Measurements from ENCODE around the gene NDUFS8. TPM values are rescaled to one million over a fixed set of nuclear protein-coding genes. Genes with fewer than 3 reads are reported as not detected.

Gene NDUFS8
- total and polyA plus RNA-seq, 4 donors: 61.2 to 148 (median 106) TPM

- WGBS: 93% methylated on average over 12 of the region's 12 CpGs
- no peak overlapping the region for H3K27ac ChIP-seq (ENCODE audit: low read depth in 1 of 2, low read length in 2 of 2)
Observed at GRCh38 chr11:68019486-68019885, 11.0 kb upstream of the NDUFS8 start.

GRCh38 chr11:68020575-68020974, 9.9 kb upstream of the NDUFS8 start:
- H3K4me1 ChIP-seq (ENCODE audit: control insufficient read depth in 4 of 4, insufficient read depth in 4 of 4, low read length in 3 of 4): peaks cover 0 to 12% (median 8%) of the 10 kb centered on the region in 4 donors
- H3K27ac ChIP-seq (ENCODE audit: low read depth in 1 of 2, low read length in 2 of 2): no peak overlapping the region
- no peak overlapping the region for H3K4me3 ChIP-seq (ENCODE audit: low read depth in 1 of 3, low read length in 3 of 3)
- H3K36me3 ChIP-seq (ENCODE audit: control insufficient read depth in 4 of 4, insufficient read depth in 3 of 4, low read depth in 1 of 4, low read length in 3 of 4): no peaks in the 10 kb centered on the region
- 53% methylated on average over 11 of the region's 11 CpGs for WGBS
- TF ChIP-seq RAD21 (IDR thresholded peaks at IDR 0.05) (no peak), CTCF (IDR thresholded peaks at IDR 0.05; ENCODE audit: low read depth, low read length, missing input control) (no peak), YY1 (IDR thresholded peaks at IDR 0.05) (no peak)
- TF ChIP-seq, protein P1, sequence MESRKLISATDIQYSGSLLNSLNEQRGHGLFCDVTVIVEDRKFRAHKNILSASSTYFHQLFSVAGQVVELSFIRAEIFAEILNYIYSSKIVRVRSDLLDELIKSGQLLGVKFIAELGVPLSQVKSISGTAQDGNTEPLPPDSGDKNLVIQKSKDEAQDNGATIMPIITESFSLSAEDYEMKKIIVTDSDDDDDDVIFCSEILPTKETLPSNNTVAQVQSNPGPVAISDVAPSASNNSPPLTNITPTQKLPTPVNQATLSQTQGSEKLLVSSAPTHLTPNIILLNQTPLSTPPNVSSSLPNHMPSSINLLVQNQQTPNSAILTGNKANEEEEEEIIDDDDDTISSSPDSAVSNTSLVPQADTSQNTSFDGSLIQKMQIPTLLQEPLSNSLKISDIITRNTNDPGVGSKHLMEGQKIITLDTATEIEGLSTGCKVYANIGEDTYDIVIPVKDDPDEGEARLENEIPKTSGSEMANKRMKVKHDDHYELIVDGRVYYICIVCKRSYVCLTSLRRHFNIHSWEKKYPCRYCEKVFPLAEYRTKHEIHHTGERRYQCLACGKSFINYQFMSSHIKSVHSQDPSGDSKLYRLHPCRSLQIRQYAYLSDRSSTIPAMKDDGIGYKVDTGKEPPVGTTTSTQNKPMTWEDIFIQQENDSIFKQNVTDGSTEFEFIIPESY (IDR thresholded peaks at IDR 0.05): no peak
- TF ChIP-seq, protein P2, sequence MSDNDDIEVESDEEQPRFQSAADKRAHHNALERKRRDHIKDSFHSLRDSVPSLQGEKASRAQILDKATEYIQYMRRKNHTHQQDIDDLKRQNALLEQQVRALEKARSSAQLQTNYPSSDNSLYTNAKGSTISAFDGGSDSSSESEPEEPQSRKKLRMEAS (IDR thresholded peaks at IDR 0.05): no peak
- no peaks in the 10 kb centered on the region for H3K9me3 ChIP-seq (ENCODE audit: control insufficient read depth in 4 of 4, low read length in 3 of 4)
- H3K9ac ChIP-seq (ENCODE audit: low read depth in 1 of 2, low read length in 2 of 2): no peak overlapping the region
- H3K27me3 ChIP-seq (ENCODE audit: control insufficient read depth in 4 of 4, insufficient read depth in 4 of 4, low read length in 3 of 4): no peaks in the 10 kb centered on the region
- no peak for DNase-seq (ENCODE audit: low spot score)

More at GRCh38 chr11:68019486-68019885, 11.0 kb upstream of the NDUFS8 start:
- Histone ChIP-seq H3K9me3 (ENCODE audit: control insufficient read depth in 4 of 4, low read length in 3 of 4) (no peaks in the 10 kb centered on the region), H3K27me3 (ENCODE audit: control insufficient read depth in 4 of 4, insufficient read depth in 4 of 4, low read length in 3 of 4) (no peaks in the 10 kb centered on the region), H3K9ac (ENCODE audit: low read depth in 1 of 2, low read length in 2 of 2) (no peak overlapping the region), H3K36me3 (ENCODE audit: control insufficient read depth in 4 of 4, insufficient read depth in 3 of 4, low read depth in 1 of 4, low read length in 3 of 4) (no peaks in the 10 kb centered on the region), H3K4me1 (ENCODE audit: control insufficient read depth in 4 of 4, insufficient read depth in 4 of 4, low read length in 3 of 4) (peaks cover 0 to 12% (median 8%) of the 10 kb centered on the region in 4 donors), H3K4me3 (ENCODE audit: low read depth in 1 of 3, low read length in 3 of 3) (no peak overlapping the region)
- DNase-seq (ENCODE audit: low spot score): no peak
- TF ChIP-seq EGR1 (IDR thresholded peaks at IDR 0.05; ENCODE audit: low read depth in 2 of 2) (no peak), CTCF (IDR thresholded peaks at IDR 0.05; ENCODE audit: low read depth, low read length, missing input control) (no peak), RXRA (IDR thresholded peaks at IDR 0.05) (no peak), GABPA (IDR thresholded peaks at IDR 0.05 in 1 of 2, conservative IDR thresholded peaks at IDR 0.05 in 1 of 2) (no peak)

- Histone ChIP-seq H3K36me3 (ENCODE audit: control insufficient read depth in 4 of 4, insufficient read depth in 3 of 4, low read depth in 1 of 4, low read length in 3 of 4) (no peaks in the 10 kb centered on the region), H3K27ac (ENCODE audit: low read depth in 1 of 2, low read length in 2 of 2) (no peak overlapping the region), H3K4me3 (ENCODE audit: low read depth in 1 of 3, low read length in 3 of 3) (no peak overlapping the region), H3K27me3 (ENCODE audit: control insufficient read depth in 4 of 4, insufficient read depth in 4 of 4, low read length in 3 of 4) (no peaks in the 10 kb centered on the region), H3K9ac (ENCODE audit: low read depth in 1 of 2, low read length in 2 of 2) (no peak overlapping the region), H3K9me3 (ENCODE audit: control insufficient read depth in 4 of 4, low read length in 3 of 4) (no peaks in the 10 kb centered on the region), H3K4me1 (ENCODE audit: control insufficient read depth in 4 of 4, insufficient read depth in 4 of 4, low read length in 3 of 4) (peaks cover 0 to 12% (median 8%) of the 10 kb centered on the region in 4 donors)
- 53% methylated on average over 27 of the region's 27 CpGs for WGBS
- no peak for DNase-seq (ENCODE audit: low spot score)
- TF ChIP-seq NR2F2 (IDR thresholded peaks at IDR 0.05): no peak
- no peak for TF ChIP-seq FOXA2 (IDR thresholded peaks at IDR 0.05)
- TF ChIP-seq RAD21 (IDR thresholded peaks at IDR 0.05): peak; percentile 68 to 82
- peak; percentile 35 to 65 for TF ChIP-seq RXRA (IDR thresholded peaks at IDR 0.05)
- TF ChIP-seq REST (IDR thresholded peaks at IDR 0.05): no peak
- no peak for TF ChIP-seq TAF1 (conservative IDR thresholded peaks at IDR 0.05)
- peak; percentile 48 for TF ChIP-seq CTCF (IDR thresholded peaks at IDR 0.05; ENCODE audit: low read depth, low read length, missing input control)
- TF ChIP-seq, protein P3, sequence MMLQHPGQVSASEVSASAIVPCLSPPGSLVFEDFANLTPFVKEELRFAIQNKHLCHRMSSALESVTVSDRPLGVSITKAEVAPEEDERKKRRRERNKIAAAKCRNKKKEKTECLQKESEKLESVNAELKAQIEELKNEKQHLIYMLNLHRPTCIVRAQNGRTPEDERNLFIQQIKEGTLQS (IDR thresholded peaks at IDR 0.05): no peak
- TF ChIP-seq YY1 (IDR thresholded peaks at IDR 0.05): no peak
Observed at GRCh38 chr11:68021167-68021787, 9.2 kb upstream of the NDUFS8 start.

Data from liver (tissue), 9 donors.